K562 (cell line): ENCODE data around the gene FARSB. TPM values are rescaled to one million over a fixed set of nuclear protein-coding genes. Genes with fewer than 3 reads are reported as not detected.

Experiments used
- ATAC-seq: fragments of 200-7000 bp; cut with Tn5 transposase; 3 replicates; pipeline ENCODE4 v1.9.1; 2020; ENCODE audit warnings: moderate library complexity
- BruUV-seq: library from RNA; stranded (reverse); fragments of 400-500 nt; replicated peaks from 2 replicates; lab custom pipeline; 2021; lab: Mats Ljungman, UMichigan
- CTCF ChIA-PET: fragments of 300-600 bp; formaldehyde crosslinking; extraction: SDS; loops from one replicate; lab custom pipeline; 2021; ENCODE audit warnings: low intra/inter-chr PET ratio; lab: Yijun Ruan, JAX
- POLR2A ChIA-PET: fragments of 300-600, 350-650 bp; sonication (Branson Sonifier 250); formaldehyde crosslinking; extraction: SDS; loops from one replicate; lab custom pipeline; 2021; ENCODE audit warnings: antibody characterized with exemption, inconsistent platforms; lab: Yijun Ruan, JAX
- DNase-seq, 4 experiments: peaks; one replicate each; pipeline versions ENCODE4 v3.0.0 to v3.0.0-alpha.2; 2011 to 2018; ENCODE audit warnings: low spot score in 3 of 4, mixed read lengths in 3 of 4; ENCODE audit errors: extremely low read depth in 1 of 4
- FAIRE-seq: peaks from 2 replicates; lab custom pipeline; 2011; peaks lifted over from hg19 to GRCh38; lab: Jason Lieb, UNC
- H2AFZ ChIP-seq: 2 replicates; pipeline ENCODE4 v1.6.0; 2011; ENCODE audit warnings: low read depth, low read length, control low read depth, inconsistent platforms
- H3K27ac ChIP-seq: fragments of 200-600 bp; 3 replicates; pipeline ENCODE4 v1.8.0; 2011; ENCODE audit warnings: low read depth, mild to moderate bottlenecking, control low read depth, inconsistent platforms, low read length, moderate library complexity, mixed read lengths; ENCODE audit errors: extremely low read depth
- H3K27me3 ChIP-seq, 2 experiments: fragments of 300-600 bp in 1 of 2; 2 replicates in 1 of 2; 3 replicates in 1 of 2; pipeline versions ENCODE4 v1.6.0 to v1.8.0; 2011; ENCODE audit warnings: inconsistent platforms in 2 of 2, low read length in 2 of 2, mild to moderate bottlenecking in 1 of 2, mixed read lengths in 1 of 2, moderate library complexity in 1 of 2; ENCODE audit not compliant: control insufficient read depth in 2 of 2, insufficient read depth in 2 of 2
- H3K36me3 ChIP-seq: fragments of 300-600 bp; 3 replicates; pipeline ENCODE4 v1.8.0; 2011; ENCODE audit warnings: mild to moderate bottlenecking, low read length, inconsistent platforms; ENCODE audit not compliant: control insufficient read depth, insufficient read depth
- H3K4me1 ChIP-seq, 2 experiments: fragments of 200-600 bp in 1 of 2; replicated peaks in 1 of 2; 2 replicates in 1 of 2; 3 replicates in 1 of 2; pipeline versions ENCODE4 v1.5.1 to v1.8.0; 2011; ENCODE audit warnings: inconsistent platforms in 2 of 2, low read length in 2 of 2, mild to moderate bottlenecking in 1 of 2, mixed read lengths in 1 of 2, moderate library complexity in 1 of 2; ENCODE audit not compliant: control insufficient read depth in 2 of 2, insufficient read depth in 2 of 2
- H3K4me2 ChIP-seq: 2 replicates; pipeline ENCODE4 v1.6.1; 2011; ENCODE audit warnings: low read length, control low read depth, inconsistent platforms, mixed read lengths; ENCODE audit not compliant: insufficient read depth
- H3K4me3 ChIP-seq: fragments of 200-600 bp; sonication (generic), shearing (Covaris generic); 2 replicates; pipeline ENCODE4 v1.5.1; 2016; ENCODE audit warnings: control low read depth, inconsistent platforms
- H3K79me2 ChIP-seq: fragments of 200-600 bp; 3 replicates; pipeline ENCODE4 v1.8.0; 2011; ENCODE audit warnings: low read length, inconsistent platforms; ENCODE audit not compliant: control insufficient read depth, insufficient read depth
- H3K9ac ChIP-seq, 2 experiments: 2 replicates each; pipeline versions ENCODE4 v1.6.0 to v1.6.1; 2011; ENCODE audit warnings: low read depth in 2 of 2, low read length in 2 of 2, control low read depth in 1 of 2, inconsistent platforms in 1 of 2, mild to moderate bottlenecking in 1 of 2, mixed read lengths in 1 of 2; ENCODE audit not compliant: insufficient read depth in 1 of 2
- H3K9me1 ChIP-seq: one replicate; pipeline ENCODE4 v1.6.0; 2011; ENCODE audit warnings: inconsistent platforms, mild to moderate bottlenecking, low read length, moderate library complexity; ENCODE audit not compliant: control insufficient read depth, insufficient read depth
- H3K9me3 ChIP-seq: replicated peaks from 2 replicates; pipeline ENCODE4 v1.5.1; 2011; ENCODE audit warnings: low read depth, low read length, inconsistent platforms; ENCODE audit not compliant: control insufficient read depth, insufficient read depth
- H4K20me1 ChIP-seq: replicated peaks from 2 replicates; pipeline ENCODE4 v1.6.1; 2011; ENCODE audit warnings: low read length, inconsistent platforms, mixed read lengths; ENCODE audit not compliant: control insufficient read depth, insufficient read depth
- ASH1L ChIP-seq: fragments of 450-650 bp; IDR thresholded peaks from 2 replicates; pipeline ENCODE4 v1.6.1; 2018; ENCODE audit warnings: borderline replicate concordance, mild to moderate bottlenecking, low read depth; ENCODE audit not compliant: partially characterized antibody
- CTCF ChIP-seq, 3 experiments: IDR thresholded peaks in 2 of 3; conservative IDR thresholded peaks in 1 of 3; 2 replicates each; pipeline ENCODE4 v1.5.1; 2011 to 2012; ENCODE audit warnings: low read length in 3 of 3, mild to moderate bottlenecking in 3 of 3, control low read depth in 2 of 3, improper control_type of control experiment in 1 of 3, inconsistent platforms in 1 of 3, low read depth in 1 of 3, mixed read lengths in 1 of 3, moderate library complexity in 1 of 3; ENCODE audit not compliant: insufficient read depth in 2 of 3
- FOXA1 ChIP-seq: fragments of 450-650 bp; IDR thresholded peaks from 2 replicates; pipeline ENCODE4 v1.6.1; 2016; ENCODE audit warnings: mild to moderate bottlenecking, borderline replicate concordance
- MBD1 ChIP-seq: fragments of 250-450 bp; sonication (Bioruptor Pico); IDR thresholded peaks from 2 replicates; pipeline ENCODE4 v1.8.0; 2022; ENCODE audit warnings: inconsistent platforms
- MYNN ChIP-seq, 2 experiments: sonication (generic); formaldehyde crosslinking in 1 of 2; IDR thresholded peaks; 2 replicates each; pipeline versions ENCODE4 v1.5.0 to v1.6.1; 2016 to 2020; ENCODE audit warnings: antibody characterized with exemption in 1 of 2, missing genetic modification reagents in 1 of 2
- NCOR1 ChIP-seq: fragments of 450-650 bp; IDR thresholded peaks from 2 replicates; pipeline ENCODE4 v1.6.1; 2016; ENCODE audit warnings: mild to moderate bottlenecking, moderate library complexity
- NFIC ChIP-seq: fragments of 450-650 bp; IDR thresholded peaks from 2 replicates; pipeline ENCODE4 v1.6.1; 2017; ENCODE audit warnings: mild to moderate bottlenecking, inconsistent platforms
- NFYB ChIP-seq: IDR thresholded peaks from 2 replicates; pipeline ENCODE4 v1.6.1; 2011; ENCODE audit warnings: mild to moderate bottlenecking, moderate library complexity; ENCODE audit not compliant: insufficient read length; ENCODE audit errors: extremely low read depth
- SRSF7 ChIP-seq: fragments of 200-400 bp; formaldehyde crosslinking; optimal IDR thresholded peaks from 2 replicates; pipeline ENCODE3; 2017; ENCODE audit warnings: mild to moderate bottlenecking, low read depth, low read length
- WGBS: fragments of 100-300 bp; shearing (Covaris generic); methylation state at CpG from one replicate; pipeline ENCODE4 v1.1.6; 2016; ENCODE audit warnings: low coverage, mixed read lengths; ENCODE audit not compliant: insufficient coverage; ENCODE audit errors: missing lambda C conversion rate; 5-methylcytosine and 5-hydroxymethylcytosine counted together
- in situ Hi-C: fragments of 300-500 bp; cut with MboI; formaldehyde crosslinking; loops from 4 replicates; pipeline ENCODE4 v1.15.0; 2018; ENCODE audit warnings: inconsistent platforms, mixed read lengths
- intact Hi-C: fragments of 100-400 bp; cut with micrococcal nuclease; formaldehyde crosslinking; loops from 2 replicates; pipeline ENCODE4 v1.14.2; 2022
- polyA plus RNA-seq, 8 experiments: library from polyadenylated mRNA; depleted of rRNA in 4 of 8; stranded (reverse) in 5 of 8; unstranded in 3 of 8; fragments of >200 nt; fragmentation: Nextera tagmentation in 2 of 8; fragmentation: Illumina TruSeq in 1 of 8; extraction: Ambion mirVana in 2 of 8; extraction: Trizol in 1 of 8; gene quantifications; 2 replicates each; pipeline versions ENCODE4 v1.2.1 to v1.2.3, GENCODE V29; 2011 to 2014; ENCODE audit warnings: inconsistent platforms in 1 of 8, missing spikeins in 1 of 8
- total RNA-seq, 7 experiments: library from RNA; depleted of rRNA in 6 of 7; stranded (reverse); fragments of >200 nt in 6 of 7; fragmentation: Illumina TruSeq in 2 of 7; extraction: Trizol in 2 of 7; gene quantifications; 2 replicates each; pipeline versions ENCODE4 v1.2.1 to v1.2.3, GENCODE V29; 2011 to 2021; ENCODE audit warnings: low replicate concordance in 1 of 7

Gene FARSB
- total and polyA plus RNA-seq, 9 of the 15 experiments (the other 6 are each of a cell fraction or from before 2014, with no cell fraction given), result 26.6 to 171 (median 55.7) TPM

- H2AFZ ChIP-seq, result no peak overlapping the region
- no peaks in the 10 kb centered on the region for H3K79me2 ChIP-seq
- intact Hi-C loops (no loop called here), in situ Hi-C loops (no loop called here)
- no peak overlapping the region for H3K4me3 ChIP-seq
- H3K27ac ChIP-seq, result no peak overlapping the region
- BruUV-seq, result no TSS peak
- no peak overlapping the region for H3K9ac ChIP-seq
- CTCF ChIA-PET, result no interaction called here
- FAIRE-seq, result no peak
- H3K4me1 ChIP-seq, result no peaks in the 10 kb centered on the region
- ATAC-seq, result no peak
- no peaks in the 10 kb centered on the region for H3K36me3 ChIP-seq
- no peaks in the 10 kb centered on the region for H3K9me1 ChIP-seq
- DNase-seq, result no peak
- H3K4me2 ChIP-seq, result no peak overlapping the region
- no peaks in the 10 kb centered on the region for H3K9me3 ChIP-seq
- 39% methylated on average over 3 of the region's 3 CpGs for WGBS
- H3K27me3 ChIP-seq, result no peaks in the 10 kb centered on the region; a peak in 1 of 5 replicates
- POLR2A ChIA-PET, result interaction anchor here (0.7 kb wide), 1 partner anchor 13 kb away, joined by 3 read pairs; no protein-coding TSS in a partner anchor
- TF ChIP-seq FOXA1, result no peak
- TF ChIP-seq NFYB, result no peak
- no peak for TF ChIP-seq MYNN (IDR thresholded peaks at IDR 0.05)
- no peak for TF ChIP-seq MYNN (CRISPR knock-in tag; IDR thresholded peaks at IDR 0.05)
- no peak for TF ChIP-seq NCOR1
- no peak for TF ChIP-seq NFIC
- no peak for TF ChIP-seq SRSF7
- no peak for TF ChIP-seq MBD1 (CRISPR knock-in tag)
- no peak for TF ChIP-seq ASH1L
- no peak for TF ChIP-seq CTCF (IDR thresholded peaks at IDR 0.05 in 2 of 3, conservative IDR thresholded peaks at IDR 0.05 in 1 of 3; ENCODE audit: insufficient read depth in 2 of 3, low read depth in 1 of 3, low read length in 3 of 3)
- H4K20me1 ChIP-seq, result no peaks in the 10 kb centered on the region
Observed at GRCh38 chr2:222703886-222704285, 48.0 kb upstream of the FARSB start.
